PC-9 (cell line): ENCODE measurements around the gene CAMSAP3. TPM values are rescaled to one million over a fixed set of nuclear protein-coding genes. Genes with fewer than 3 reads are reported as not detected.

Experiments
- BruUV-seq: library from RNA; stranded (reverse); fragments of 400-500 nt; replicated peaks from 2 replicates; lab custom pipeline; 2021; lab: Mats Ljungman, UMichigan
- CTCF ChIA-PET: fragments of 300-600 bp; sonication (Branson Sonifier 250); formaldehyde crosslinking; loops from one replicate; lab custom pipeline; 2022; ENCODE audit warnings: antibody characterized with exemption; lab: Charles Lee
- POLR2A ChIA-PET: fragments of 300-600 bp; sonication (Branson Sonifier 250); formaldehyde crosslinking; loops from one replicate; lab custom pipeline; 2022; ENCODE audit warnings: antibody characterized with exemption; ENCODE audit not compliant: unreplicated experiment; lab: Charles Lee
- DNase-seq, 2 experiments: peaks; one replicate each; pipeline versions ENCODE4 v3.0.0 to v3.0.0-alpha.2; 2015 to 2022; ENCODE audit warnings: mixed read lengths in 1 of 2
- H2AFZ ChIP-seq: fragments of 200-600 bp; sonication (generic); 2 replicates; pipeline ENCODE4 v1.8.1; 2017; ENCODE audit warnings: antibody characterized with exemption
- H3F3A ChIP-seq: fragments of 200-600 bp; sonication (generic); 2 replicates; pipeline ENCODE4 v1.8.1; 2017; ENCODE audit warnings: antibody characterized with exemption, mild to moderate bottlenecking, low read depth; ENCODE audit not compliant: insufficient read depth
- H3K27ac ChIP-seq: fragments of 200-600 bp; sonication (generic); 2 replicates; pipeline ENCODE4 v1.6.1; 2016; ENCODE audit warnings: mixed run types
- H3K27me3 ChIP-seq: fragments of 200-600 bp; sonication (generic); 2 replicates; pipeline ENCODE4 v1.6.1; 2016; ENCODE audit warnings: low read depth, mixed run types; ENCODE audit not compliant: insufficient read depth
- H3K36me3 ChIP-seq: fragments of 200-600 bp; sonication (generic); 2 replicates; pipeline ENCODE4 v1.6.1; 2016; ENCODE audit warnings: low read depth, mixed run types
- H3K4me1 ChIP-seq: fragments of 200-600 bp; sonication (generic); replicated peaks from 2 replicates; pipeline ENCODE4 v1.6.1; 2016; ENCODE audit warnings: mixed run types; ENCODE audit not compliant: insufficient read depth
- H3K4me2 ChIP-seq: fragments of 200-600 bp; sonication (generic); 2 replicates; pipeline ENCODE4 v1.6.1; 2017; ENCODE audit warnings: mixed run types
- H3K4me3 ChIP-seq: fragments of 200-600 bp; sonication (generic); 2 replicates; pipeline ENCODE4 v1.6.1; 2016; ENCODE audit warnings: mixed run types
- H3K79me2 ChIP-seq: fragments of 200-600 bp; sonication (generic); 2 replicates; pipeline ENCODE4 v1.6.1; 2017; ENCODE audit warnings: low read depth, mixed run types
- H3K9me2 ChIP-seq: fragments of 200-600 bp; sonication (generic); 2 replicates; pipeline ENCODE4 v1.8.1; 2017; ENCODE audit warnings: mild to moderate bottlenecking; ENCODE audit not compliant: insufficient read depth
- H3K9me3 ChIP-seq: fragments of 200-600 bp; sonication (generic); 2 replicates; pipeline ENCODE4 v1.8.1; 2016; ENCODE audit warnings: low read depth; ENCODE audit not compliant: insufficient read depth
- H4K20me1 ChIP-seq: fragments of 200-600 bp; sonication (generic); 2 replicates; pipeline ENCODE4 v1.8.1; 2017; ENCODE audit not compliant: insufficient read depth
- CTCF ChIP-seq: fragments of 200-600 bp; sonication (generic); conservative IDR thresholded peaks from 2 replicates; pipeline ENCODE4 v1.6.1; 2017; ENCODE audit warnings: mixed run types, antibody characterized with exemption, mild to moderate bottlenecking, moderate library complexity
- EZH2 ChIP-seq: fragments of 200-600 bp; sonication (generic); IDR thresholded peaks from 2 replicates; pipeline ENCODE4 v1.8.0; 2017; ENCODE audit warnings: antibody characterized with exemption, low read depth
- intact Hi-C: fragments of 100-400 bp; cut with micrococcal nuclease; formaldehyde crosslinking; loops from one replicate; pipeline ENCODE4 v1.10.0; 2022; ENCODE audit not compliant: unreplicated experiment
- total RNA-seq: library from RNA; stranded (reverse); gene quantifications from 2 replicates; pipeline ENCODE4 v1.2.3, GENCODE V29; 2021

The CAMSAP3 gene
- total RNA-seq, 1 experiment from 2014 or later = 25.9 TPM

GRCh38 chr19:7560255-7560654, 35.4 kb upstream of the CAMSAP3 start:
- no peak overlapping the region for H3K4me2 ChIP-seq
- CTCF ChIA-PET = no interaction called here
- no peak for TF ChIP-seq EZH2
- TF ChIP-seq CTCF = no peak

DNA sequence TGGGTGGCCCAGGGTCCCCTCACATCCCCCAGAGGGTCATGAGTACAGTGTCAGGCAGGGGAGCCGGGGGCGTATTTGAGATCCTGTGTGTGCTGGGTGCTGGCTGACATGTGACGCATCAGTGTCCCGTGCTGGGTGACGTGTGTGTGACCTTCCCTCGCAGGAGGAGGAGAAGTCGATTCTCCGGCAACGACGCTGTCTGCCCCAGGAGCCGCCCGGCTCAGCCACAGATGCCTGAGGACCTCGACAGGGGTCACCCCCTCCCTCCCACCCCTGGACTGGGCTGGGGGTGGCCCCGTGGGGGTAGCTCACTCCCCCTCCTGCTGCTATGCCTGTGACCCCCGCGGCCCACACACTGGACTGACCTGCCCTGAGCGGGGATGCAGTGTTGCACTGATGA, 34.3 kb upstream of the CAMSAP3 start:
- H4K20me1 ChIP-seq = no peaks in the 10 kb centered on the region
- no peak for TF ChIP-seq CTCF
- no peaks in the 10 kb centered on the region; the same call in none of the 2 replicates for H3F3A ChIP-seq
- no peak overlapping the region for H3K4me3 ChIP-seq
- no peaks in the 10 kb centered on the region for H3K79me2 ChIP-seq
- H3K27me3 ChIP-seq = no peaks in the 10 kb centered on the region
- peaks cover 10% of the 10 kb centered on the region; the same call in 1 of the 2 replicates for H3K36me3 ChIP-seq
- BruUV-seq = no TSS peak
- intact Hi-C loops = no loop called here
- ChIA-PET CTCF (no interaction called here), POLR2A (no interaction called here)
- no peak for DNase-seq
- H3K9me3 ChIP-seq = no peaks in the 10 kb centered on the region
- H3K4me2 ChIP-seq = no peak overlapping the region
- H3K9me2 ChIP-seq = no peaks in the 10 kb centered on the region
- H3K27ac ChIP-seq = no peak overlapping the region
- no peak overlapping the region for H2AFZ ChIP-seq
- H3K4me1 ChIP-seq = no peaks in the 10 kb centered on the region

More at GRCh38 chr19:7560255-7560654, 35.4 kb upstream of the CAMSAP3 start:
- Histone ChIP-seq H3K9me2 (no peaks in the 10 kb centered on the region), H3K79me2 (no peaks in the 10 kb centered on the region), H3F3A (no peaks in the 10 kb centered on the region; the same call in none of the 2 replicates), H3K4me3 (no peak overlapping the region), H3K27ac (no peak overlapping the region), H3K27me3 (no peaks in the 10 kb centered on the region), H3K36me3 (peaks cover 13% of the 10 kb centered on the region; the same call in 1 of the 2 replicates), H2AFZ (no peak overlapping the region), H3K9me3 (no peaks in the 10 kb centered on the region), H4K20me1 (no peaks in the 10 kb centered on the region), H3K4me1 (no peaks in the 10 kb centered on the region)
- intact Hi-C loops = no loop called here
- DNase-seq = no peak
- POLR2A ChIA-PET = no interaction called here
- no TSS peak for BruUV-seq

- intact Hi-C loops = no loop called here
- Histone ChIP-seq H3K9me2 (no peaks in the 10 kb centered on the region), H3K79me2 (no peaks in the 10 kb centered on the region), H3K4me2 (no peak overlapping the region), H3F3A (no peaks in the 10 kb centered on the region; the same call in none of the 2 replicates), H2AFZ (no peak overlapping the region), H3K9me3 (no peaks in the 10 kb centered on the region), H3K36me3 (no peaks in the 10 kb centered on the region), H3K4me3 (no peak overlapping the region), H3K27ac (no peak overlapping the region), H3K27me3 (no peaks in the 10 kb centered on the region), H4K20me1 (no peaks in the 10 kb centered on the region), H3K4me1 (no peaks in the 10 kb centered on the region)
- TF ChIP-seq EZH2 = no peak
- TF ChIP-seq CTCF = no peak
- DNase-seq = no peak
- ChIA-PET POLR2A (no interaction called here), CTCF (no interaction called here)
- BruUV-seq = no TSS peak
Observed at GRCh38 chr19:7562646-7563393, 32.8 kb upstream of the CAMSAP3 start.
